ENCODE data around the gene TMEM123. TPM values are rescaled to one million over a fixed set of nuclear protein-coding genes. Genes with fewer than 3 reads are reported as not detected.

The TMEM123 gene
- total and polyA plus RNA-seq, 4 donors = 125 to 164 (median 153) TPM

GRCh38 chr11:102431404-102431803 is 21.2 kb downstream of the TMEM123 start:
- Histone ChIP-seq H3K27ac (ENCODE audit: low read depth, low read length) (no peak overlapping the region), H3K4me3 (ENCODE audit: low read depth, low read length) (no peak overlapping the region), H3K4me1 (ENCODE audit: control insufficient read depth, insufficient read depth, low read length) (peaks cover 12% of the 10 kb centered on the region), H3K36me3 (ENCODE audit: control insufficient read depth, insufficient read depth, low read length) (no peaks in the 10 kb centered on the region), H3K9me3 (ENCODE audit: control insufficient read depth, insufficient read depth, low read length) (peaks cover 4% of the 10 kb centered on the region), H3K27me3 (ENCODE audit: control insufficient read depth, insufficient read depth, low read length) (no peaks in the 10 kb centered on the region)
- no peak for DNase-seq (ENCODE audit: low read depth in 4 of 6, low spot score in 6 of 6)
- WGBS (ENCODE audit: insufficient coverage) = no CpG with 5 or more reads among the region's 2 CpGs

GRCh38 chr11:102430158-102430836 is 22.3 kb downstream of the TMEM123 start:
- no peak overlapping the region for H3K27ac ChIP-seq (ENCODE audit: low read depth, low read length)

GRCh38 chr11:102429691-102430090 is 22.9 kb downstream of the TMEM123 start:
- no peaks in the 10 kb centered on the region for H3K27me3 ChIP-seq (ENCODE audit: control insufficient read depth, insufficient read depth, low read length)
- H3K9me3 ChIP-seq (ENCODE audit: control insufficient read depth, insufficient read depth, low read length) = peaks cover 4% of the 10 kb centered on the region
- no peaks in the 10 kb centered on the region for H3K36me3 ChIP-seq (ENCODE audit: control insufficient read depth, insufficient read depth, low read length)
- no peak overlapping the region for H3K4me3 ChIP-seq (ENCODE audit: low read depth, low read length)
- no peak overlapping the region for H3K27ac ChIP-seq (ENCODE audit: low read depth, low read length)
- WGBS (ENCODE audit: insufficient coverage) = 51% methylated on average over 4 of the region's 4 CpGs
- peaks cover 12% of the 10 kb centered on the region for H3K4me1 ChIP-seq (ENCODE audit: control insufficient read depth, insufficient read depth, low read length)
- DNase-seq (ENCODE audit: low read depth in 4 of 6, low spot score in 6 of 6) = no peak

More at GRCh38 chr11:102430158-102430836, 22.3 kb downstream of the TMEM123 start:
- peaks cover 12% of the 10 kb centered on the region for H3K4me1 ChIP-seq (ENCODE audit: control insufficient read depth, insufficient read depth, low read length)
- no peaks in the 10 kb centered on the region for H3K36me3 ChIP-seq (ENCODE audit: control insufficient read depth, insufficient read depth, low read length)
- WGBS (ENCODE audit: insufficient coverage) = no CpG with 5 or more reads among the region's 3 CpGs
- H3K27me3 ChIP-seq (ENCODE audit: control insufficient read depth, insufficient read depth, low read length) = no peaks in the 10 kb centered on the region
- DNase-seq (ENCODE audit: low read depth in 4 of 6, low spot score in 6 of 6) = no peak
- H3K9me3 ChIP-seq (ENCODE audit: control insufficient read depth, insufficient read depth, low read length) = peaks cover 4% of the 10 kb centered on the region
- no peak overlapping the region for H3K4me3 ChIP-seq (ENCODE audit: low read depth, low read length)

- Histone ChIP-seq H3K27ac (ENCODE audit: low read depth, low read length) (no peak overlapping the region), H3K4me1 (ENCODE audit: control insufficient read depth, insufficient read depth, low read length) (peaks cover 12% of the 10 kb centered on the region), H3K4me3 (ENCODE audit: low read depth, low read length) (no peak overlapping the region), H3K36me3 (ENCODE audit: control insufficient read depth, insufficient read depth, low read length) (no peaks in the 10 kb centered on the region), H3K9me3 (ENCODE audit: control insufficient read depth, insufficient read depth, low read length) (peaks cover 4% of the 10 kb centered on the region), H3K27me3 (ENCODE audit: control insufficient read depth, insufficient read depth, low read length) (no peaks in the 10 kb centered on the region)
- WGBS (ENCODE audit: insufficient coverage) = 60% methylated on average over 3 of the region's 3 CpGs
- DNase-seq (ENCODE audit: low read depth in 4 of 6, low spot score in 6 of 6) = no peak
Observed at GRCh38 chr11:102429226-102429625, 23.3 kb downstream of the TMEM123 start.

- H3K27ac ChIP-seq (ENCODE audit: low read depth, low read length) = no peak overlapping the region
- H3K36me3 ChIP-seq (ENCODE audit: control insufficient read depth, insufficient read depth, low read length) = no peaks in the 10 kb centered on the region
- no peaks in the 10 kb centered on the region for H3K27me3 ChIP-seq (ENCODE audit: control insufficient read depth, insufficient read depth, low read length)
- H3K4me1 ChIP-seq (ENCODE audit: control insufficient read depth, insufficient read depth, low read length) = peaks cover 12% of the 10 kb centered on the region
- DNase-seq (ENCODE audit: low read depth in 4 of 6, low spot score in 6 of 6) = no peak
- no peak overlapping the region for H3K4me3 ChIP-seq (ENCODE audit: low read depth, low read length)
- no CpG with 5 or more reads among the region's 4 CpGs for WGBS (ENCODE audit: insufficient coverage)
- H3K9me3 ChIP-seq (ENCODE audit: control insufficient read depth, insufficient read depth, low read length) = peaks cover 4% of the 10 kb centered on the region
Observed at GRCh38 chr11:102428696-102429095, 23.9 kb downstream of the TMEM123 start.

- no peak overlapping the region for H3K4me3 ChIP-seq (ENCODE audit: low read depth, low read length)
- peak overlapping the region; percentile 33 for H3K27ac ChIP-seq (ENCODE audit: low read depth, low read length)
- DNase-seq (ENCODE audit: low read depth in 4 of 6, low spot score in 6 of 6) = peak in 1 of 6 donors; percentile 28
- no peaks in the 10 kb centered on the region for H3K36me3 ChIP-seq (ENCODE audit: control insufficient read depth, insufficient read depth, low read length)
- no peaks in the 10 kb centered on the region for H3K9me3 ChIP-seq (ENCODE audit: control insufficient read depth, insufficient read depth, low read length)
- H3K27me3 ChIP-seq (ENCODE audit: control insufficient read depth, insufficient read depth, low read length) = no peaks in the 10 kb centered on the region
- WGBS (ENCODE audit: insufficient coverage) = no CpG with 5 or more reads among the region's 1 CpG
- H3K4me1 ChIP-seq (ENCODE audit: control insufficient read depth, insufficient read depth, low read length) = peaks cover 12% of the 10 kb centered on the region
Observed at GRCh38 chr11:102427068-102427467, 25.5 kb downstream of the TMEM123 start.

- Histone ChIP-seq H3K4me1 (ENCODE audit: control insufficient read depth, insufficient read depth, low read length) (peaks cover 12% of the 10 kb centered on the region), H3K27ac (ENCODE audit: low read depth, low read length) (no peak overlapping the region), H3K27me3 (ENCODE audit: control insufficient read depth, insufficient read depth, low read length) (no peaks in the 10 kb centered on the region), H3K4me3 (ENCODE audit: low read depth, low read length) (no peak overlapping the region), H3K36me3 (ENCODE audit: control insufficient read depth, insufficient read depth, low read length) (no peaks in the 10 kb centered on the region), H3K9me3 (ENCODE audit: control insufficient read depth, insufficient read depth, low read length) (no peaks in the 10 kb centered on the region)
- DNase-seq (ENCODE audit: low read depth in 4 of 6, low spot score in 6 of 6) = no peak
Observed at GRCh38 chr11:102426570-102426969, 26.0 kb downstream of the TMEM123 start.

GRCh38 chr11:102426000-102426399 is 26.6 kb downstream of the TMEM123 start:
- 14% methylated on average over 1 of the region's 2 CpGs for WGBS (ENCODE audit: insufficient coverage)
- Histone ChIP-seq H3K4me1 (ENCODE audit: control insufficient read depth, insufficient read depth, low read length) (peaks cover 12% of the 10 kb centered on the region), H3K36me3 (ENCODE audit: control insufficient read depth, insufficient read depth, low read length) (no peaks in the 10 kb centered on the region), H3K9me3 (ENCODE audit: control insufficient read depth, insufficient read depth, low read length) (no peaks in the 10 kb centered on the region), H3K4me3 (ENCODE audit: low read depth, low read length) (no peak overlapping the region), H3K27me3 (ENCODE audit: control insufficient read depth, insufficient read depth, low read length) (no peaks in the 10 kb centered on the region), H3K27ac (ENCODE audit: low read depth, low read length) (no peak overlapping the region)
- DNase-seq (ENCODE audit: low read depth in 4 of 6, low spot score in 6 of 6) = peak in 1 of 6 donors; percentile 39

- Histone ChIP-seq H3K9me3 (ENCODE audit: control insufficient read depth, insufficient read depth, low read length) (no peaks in the 10 kb centered on the region), H3K27me3 (ENCODE audit: control insufficient read depth, insufficient read depth, low read length) (no peaks in the 10 kb centered on the region), H3K36me3 (ENCODE audit: control insufficient read depth, insufficient read depth, low read length) (no peaks in the 10 kb centered on the region), H3K27ac (ENCODE audit: low read depth, low read length) (no peak overlapping the region), H3K4me3 (ENCODE audit: low read depth, low read length) (no peak overlapping the region), H3K4me1 (ENCODE audit: control insufficient read depth, insufficient read depth, low read length) (peaks cover 7% of the 10 kb centered on the region)
- no CpG with 5 or more reads among the region's 1 CpG for WGBS (ENCODE audit: insufficient coverage)
- peak in 2 of 6 donors; percentile 39 to 61 for DNase-seq (ENCODE audit: low read depth in 4 of 6, low spot score in 6 of 6)
Observed at GRCh38 chr11:102423936-102424335, 28.6 kb downstream of the TMEM123 start.
